SU-DHL-6 (cell line): ENCODE results near the gene TH.

Experiments used
- EZH2phosphoT487 ChIP-seq: fragments of 200-600 bp; sonication (generic), shearing (Covaris generic); conservative IDR thresholded peaks from 2 replicates; pipeline ENCODE4 v1.6.1; 2018; ENCODE audit warnings: mild to moderate bottlenecking, antibody characterized with exemption, low read length, moderate library complexity, mixed read lengths
- TF ChIP-seq, protein P1 (sequence below): fragments of 200-600 bp; sonication (generic); IDR thresholded peaks from one replicate; pipeline ENCODE4 v1.5.1; 2017; ENCODE audit warnings: antibody characterized with exemption, mild to moderate bottlenecking, low read length, moderate library complexity; ENCODE audit not compliant: insufficient read depth, poor library complexity, severe bottlenecking

DNA sequence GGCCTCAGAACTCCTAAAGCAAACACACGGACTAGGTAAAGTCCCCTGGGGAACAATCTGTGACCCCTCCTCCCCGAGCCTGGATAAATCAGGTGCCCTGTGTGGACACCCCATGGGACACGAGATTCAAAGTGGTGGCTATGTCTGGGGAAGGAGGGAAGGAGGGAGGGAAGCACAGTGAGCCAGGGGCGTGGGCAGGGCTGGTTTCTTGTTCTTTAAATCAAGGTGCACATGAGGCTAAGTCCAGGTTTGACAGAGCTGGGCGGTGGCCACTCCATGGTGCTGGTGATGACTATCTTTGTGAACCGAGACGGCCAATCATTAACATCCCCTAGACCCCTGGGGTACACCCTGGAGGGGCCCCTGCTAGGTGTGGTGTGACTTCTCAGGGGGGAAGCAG is 20.3 kb upstream of the TH start:
- TF ChIP-seq, protein P1, sequence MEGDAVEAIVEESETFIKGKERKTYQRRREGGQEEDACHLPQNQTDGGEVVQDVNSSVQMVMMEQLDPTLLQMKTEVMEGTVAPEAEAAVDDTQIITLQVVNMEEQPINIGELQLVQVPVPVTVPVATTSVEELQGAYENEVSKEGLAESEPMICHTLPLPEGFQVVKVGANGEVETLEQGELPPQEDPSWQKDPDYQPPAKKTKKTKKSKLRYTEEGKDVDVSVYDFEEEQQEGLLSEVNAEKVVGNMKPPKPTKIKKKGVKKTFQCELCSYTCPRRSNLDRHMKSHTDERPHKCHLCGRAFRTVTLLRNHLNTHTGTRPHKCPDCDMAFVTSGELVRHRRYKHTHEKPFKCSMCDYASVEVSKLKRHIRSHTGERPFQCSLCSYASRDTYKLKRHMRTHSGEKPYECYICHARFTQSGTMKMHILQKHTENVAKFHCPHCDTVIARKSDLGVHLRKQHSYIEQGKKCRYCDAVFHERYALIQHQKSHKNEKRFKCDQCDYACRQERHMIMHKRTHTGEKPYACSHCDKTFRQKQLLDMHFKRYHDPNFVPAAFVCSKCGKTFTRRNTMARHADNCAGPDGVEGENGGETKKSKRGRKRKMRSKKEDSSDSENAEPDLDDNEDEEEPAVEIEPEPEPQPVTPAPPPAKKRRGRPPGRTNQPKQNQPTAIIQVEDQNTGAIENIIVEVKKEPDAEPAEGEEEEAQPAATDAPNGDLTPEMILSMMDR: no peak
- no peak for TF ChIP-seq EZH2phosphoT487
